ENCODE data around the gene BRICD5.

DNA sequence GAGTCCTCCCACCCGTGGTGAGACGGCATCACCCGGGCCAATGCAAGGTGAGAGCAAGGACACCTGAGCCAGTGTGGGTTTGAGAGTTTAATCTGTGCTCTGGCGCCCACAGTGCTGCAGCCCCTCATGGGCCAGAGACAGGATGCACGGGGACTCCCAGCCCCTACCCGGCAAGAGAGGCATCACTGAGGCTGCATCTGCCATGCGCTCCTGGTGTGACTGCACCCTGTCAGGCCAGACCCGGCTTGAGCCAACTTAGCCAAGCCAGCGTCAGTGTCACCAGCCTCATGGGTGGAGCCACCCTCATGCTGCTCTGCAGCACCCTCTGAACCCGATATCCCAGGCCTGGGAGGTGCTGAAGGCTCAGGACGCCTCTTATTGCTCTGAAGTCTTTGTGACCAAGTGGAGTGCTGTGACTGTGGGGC, 1.3 kb upstream of the BRICD5 start:
- no peak for TF ChIP-seq TCF12 (IDR thresholded peaks at IDR 0.05)
- no peak for TF ChIP-seq TCF12 (CRISPR knock-in tag; IDR thresholded peaks at IDR 0.05)
- no peak for TF ChIP-seq NR2F6 (IDR thresholded peaks at IDR 0.05)
- no peak for TF ChIP-seq NR2F6 (CRISPR knock-in tag; IDR thresholded peaks at IDR 0.05)
- no peak for TF ChIP-seq KMT2B (CRISPR knock-in tag; IDR thresholded peaks at IDR 0.05)
- TF ChIP-seq, protein P1, sequence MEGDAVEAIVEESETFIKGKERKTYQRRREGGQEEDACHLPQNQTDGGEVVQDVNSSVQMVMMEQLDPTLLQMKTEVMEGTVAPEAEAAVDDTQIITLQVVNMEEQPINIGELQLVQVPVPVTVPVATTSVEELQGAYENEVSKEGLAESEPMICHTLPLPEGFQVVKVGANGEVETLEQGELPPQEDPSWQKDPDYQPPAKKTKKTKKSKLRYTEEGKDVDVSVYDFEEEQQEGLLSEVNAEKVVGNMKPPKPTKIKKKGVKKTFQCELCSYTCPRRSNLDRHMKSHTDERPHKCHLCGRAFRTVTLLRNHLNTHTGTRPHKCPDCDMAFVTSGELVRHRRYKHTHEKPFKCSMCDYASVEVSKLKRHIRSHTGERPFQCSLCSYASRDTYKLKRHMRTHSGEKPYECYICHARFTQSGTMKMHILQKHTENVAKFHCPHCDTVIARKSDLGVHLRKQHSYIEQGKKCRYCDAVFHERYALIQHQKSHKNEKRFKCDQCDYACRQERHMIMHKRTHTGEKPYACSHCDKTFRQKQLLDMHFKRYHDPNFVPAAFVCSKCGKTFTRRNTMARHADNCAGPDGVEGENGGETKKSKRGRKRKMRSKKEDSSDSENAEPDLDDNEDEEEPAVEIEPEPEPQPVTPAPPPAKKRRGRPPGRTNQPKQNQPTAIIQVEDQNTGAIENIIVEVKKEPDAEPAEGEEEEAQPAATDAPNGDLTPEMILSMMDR (CRISPR knock-in tag; IDR thresholded peaks at IDR 0.05): no peak
